HG02870 (cell line): ENCODE data around the gene EFCAB5.
"Not testable (repeated sequence)": the region's sequence is repeated elsewhere in the genome, so short reads cannot be mapped to it uniquely, and the experiment has no call there.

Experiments used
- ATAC-seq: cut with Tn5 transposase; IDR thresholded peaks from one replicate; pipeline ENCODE4 v1.9.1; 2021; ENCODE audit warnings: mild to moderate bottlenecking, moderate library complexity; ENCODE audit not compliant: unreplicated experiment

The EFCAB5 gene

GRCh38 chr17:30091771-30092170 lies 150.3 kb downstream of the EFCAB5 start:
- ATAC-seq, result no peak

GRCh38 chr17:30092886-30093285 lies 151.5 kb downstream of the EFCAB5 start:
- ATAC-seq, result no peak

- ATAC-seq, result no peak
These were observed 152.2 kb downstream of the EFCAB5 start for GRCh38 chr17:30093463-30094147.

GRCh38 chr17:30095507-30096244 lies 154.2 kb downstream of the EFCAB5 start:
- no peak for ATAC-seq

- ATAC-seq, result no peak
These were observed 160.4 kb downstream of the EFCAB5 start for GRCh38 chr17:30101686-30102390.

- ATAC-seq, result no peak
These were observed 162.5 kb downstream of the EFCAB5 start for GRCh38 chr17:30103921-30104320.

- no peak for ATAC-seq
These were observed 163.3 kb downstream of the EFCAB5 start for GRCh38 chr17:30104575-30105339.

GRCh38 chr17:30112794-30113193 lies 171.4 kb downstream of the EFCAB5 start:
- ATAC-seq, result no peak

GRCh38 chr17:30113213-30113612 lies 171.8 kb downstream of the EFCAB5 start:
- ATAC-seq, result no peak

GRCh38 chr17:30116345-30116660 lies 174.9 kb downstream of the EFCAB5 start:
- peak; percentile 9 for ATAC-seq

- ATAC-seq, result peak; percentile 76
These were observed 175.5 kb downstream of the EFCAB5 start, which contains the start of gene NSRP1 for GRCh38 chr17:30116661-30117551. NSRP1 (plus strand) TSS chr17:30116816; CDS start chr17:30116844, 28 bp downstream.

- ATAC-seq, result no peak
These were observed 176.2 kb downstream of the EFCAB5 start for GRCh38 chr17:30117675-30118081.

GRCh38 chr17:30118635-30119034 lies 177.2 kb downstream of the EFCAB5 start:
- ATAC-seq, result not testable (repeated sequence)

GRCh38 chr17:30124273-30124796 lies 182.9 kb downstream of the EFCAB5 start:
- ATAC-seq, result no peak

GRCh38 chr17:30130121-30130520 lies 188.7 kb downstream of the EFCAB5 start:
- ATAC-seq, result no peak

GRCh38 chr17:30132615-30133014 lies 191.2 kb downstream of the EFCAB5 start:
- no peak for ATAC-seq

GRCh38 chr17:30133197-30133596 lies 191.8 kb downstream of the EFCAB5 start:
- no peak for ATAC-seq

GRCh38 chr17:30134551-30134950 lies 193.1 kb downstream of the EFCAB5 start:
- ATAC-seq, result no peak

- ATAC-seq, result no peak
These were observed 195.7 kb downstream of the EFCAB5 start for GRCh38 chr17:30137158-30137557.

- ATAC-seq, result not testable (repeated sequence)
These were observed 206.4 kb downstream of the EFCAB5 start for GRCh38 chr17:30147860-30148259.
